NCI-H69 (cell line): Measurements from ENCODE around the gene PLSCR3.

ENCODE experiments used
- DNase-seq: peaks from one replicate; lab custom pipeline; 2025; lab: John Stamatoyannopoulos, UW

Gene PLSCR3

DNA sequence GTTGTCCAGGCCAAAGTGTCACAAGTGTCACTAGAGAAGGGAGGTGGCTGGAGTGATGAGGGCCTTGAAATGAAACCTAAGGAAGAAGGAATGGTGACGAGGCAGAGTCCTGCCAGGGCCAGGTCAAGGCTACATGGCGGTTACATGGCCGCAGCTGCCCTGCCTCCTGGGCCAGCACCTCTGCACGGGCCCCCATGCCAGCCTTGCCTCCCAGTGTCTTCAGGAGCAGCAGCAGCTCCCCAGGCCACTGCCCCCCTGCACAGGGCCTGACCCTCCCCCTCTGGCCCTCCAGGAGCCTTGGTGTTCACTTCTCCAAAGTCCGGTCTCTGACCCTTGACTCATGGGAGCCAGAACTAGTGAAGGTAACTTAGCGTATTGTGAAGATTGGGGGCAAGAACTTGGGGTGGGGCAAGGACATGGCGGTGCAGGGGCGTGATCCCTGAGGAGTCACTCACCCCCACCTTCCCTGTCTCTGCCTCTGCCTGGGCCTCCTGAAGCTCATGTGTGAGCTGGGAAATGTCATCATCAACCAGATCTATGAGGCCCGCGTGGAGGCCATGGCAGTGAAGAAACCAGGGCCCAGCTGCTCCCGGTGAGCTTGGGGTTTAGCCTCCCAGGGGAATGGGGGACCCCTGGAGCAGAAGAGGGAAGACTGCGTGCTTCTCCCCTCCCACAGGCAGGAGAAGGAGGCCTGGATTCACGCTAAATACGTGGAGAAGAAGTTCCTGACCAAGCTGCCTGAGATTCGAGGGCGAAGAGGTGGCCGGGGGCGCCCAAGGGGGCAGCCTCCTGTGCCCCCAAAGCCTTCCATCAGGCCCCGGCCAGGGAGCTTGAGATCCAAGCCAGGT is 46.5 kb downstream of the PLSCR3 start:
- DNase-seq: no peak

DNA sequence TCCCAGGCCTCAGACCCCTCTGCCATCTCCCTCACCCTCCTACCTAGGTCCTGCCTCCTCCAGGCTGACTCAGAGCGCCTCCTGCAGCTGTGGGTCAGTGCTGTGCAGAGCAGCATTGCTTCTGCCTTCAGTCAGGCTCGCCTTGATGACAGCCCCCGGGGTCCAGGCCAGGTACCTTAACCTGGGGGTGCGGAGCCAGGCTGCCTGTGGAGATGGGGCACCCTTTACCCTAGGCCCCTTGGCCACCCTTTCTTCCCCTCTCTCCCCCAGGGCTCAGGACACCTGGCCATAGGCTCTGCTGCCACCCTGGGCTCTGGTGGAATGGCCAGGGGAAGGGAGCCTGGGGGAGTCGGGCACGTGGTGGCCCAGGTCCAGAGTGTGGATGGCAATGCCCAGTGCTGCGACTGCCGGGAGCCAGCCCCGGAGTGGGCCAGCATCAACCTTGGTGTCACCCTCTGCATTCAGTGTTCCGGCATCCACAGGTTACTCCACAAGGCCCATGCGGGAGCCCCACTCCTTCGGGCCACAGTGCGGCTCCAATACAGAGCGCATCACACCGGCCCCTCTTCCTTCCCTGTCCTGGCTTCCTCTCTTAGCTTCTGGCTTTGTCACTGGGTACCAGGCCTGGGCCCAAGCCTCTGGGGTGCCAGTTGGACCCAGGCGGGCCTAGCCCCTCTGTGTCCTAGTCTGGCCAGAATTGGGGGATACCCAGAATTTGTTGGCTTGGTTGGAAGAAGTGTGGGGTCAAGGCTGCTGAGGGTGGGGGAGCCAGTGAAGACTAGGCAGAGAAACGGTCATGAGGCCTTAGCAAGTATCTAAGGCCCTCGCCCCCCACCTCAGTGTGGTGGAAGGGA is 47.3 kb downstream of the PLSCR3 start:
- no peak for DNase-seq

DNA sequence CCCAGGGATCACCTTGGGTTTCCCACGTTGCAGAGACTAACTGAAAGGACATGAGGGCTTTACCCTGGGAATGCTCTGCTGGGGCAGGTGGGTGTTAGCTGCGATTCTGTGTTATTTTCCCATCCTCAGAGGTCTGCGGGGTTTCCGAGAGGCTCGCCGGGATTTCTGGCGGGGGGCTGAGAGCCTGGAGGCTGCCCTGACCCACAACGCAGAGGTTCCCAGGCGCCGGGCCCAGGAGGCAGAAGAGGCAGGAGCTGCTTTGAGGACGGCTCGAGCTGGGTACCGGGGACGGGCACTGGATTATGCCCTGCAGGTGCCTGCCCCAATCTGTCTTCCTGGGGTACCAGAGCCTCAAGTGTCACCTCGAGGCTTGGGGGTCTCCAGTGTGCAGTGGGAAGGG is 51.1 kb downstream of the PLSCR3 start:
- no peak for DNase-seq

DNA sequence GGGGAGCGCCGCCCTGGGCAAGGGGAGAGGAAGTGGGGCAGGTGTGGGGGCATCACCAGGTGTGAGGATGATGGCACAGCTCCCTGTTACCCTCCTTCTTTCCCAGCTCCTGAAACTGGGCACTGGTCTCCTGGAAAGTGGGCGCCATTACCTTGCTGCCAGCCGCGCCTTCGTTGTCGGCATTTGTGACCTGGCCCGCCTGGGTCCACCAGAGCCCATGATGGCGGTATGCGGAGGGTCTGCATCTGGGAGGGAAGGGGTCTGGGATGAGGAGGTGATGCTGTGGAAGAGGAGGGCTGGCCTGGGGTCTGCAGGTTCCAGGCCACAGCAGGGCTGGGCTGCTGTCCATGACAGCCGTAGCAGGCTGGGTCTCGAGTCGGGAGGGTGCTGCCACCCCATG is 52.5 kb downstream of the PLSCR3 start:
- no peak for DNase-seq

DNA sequence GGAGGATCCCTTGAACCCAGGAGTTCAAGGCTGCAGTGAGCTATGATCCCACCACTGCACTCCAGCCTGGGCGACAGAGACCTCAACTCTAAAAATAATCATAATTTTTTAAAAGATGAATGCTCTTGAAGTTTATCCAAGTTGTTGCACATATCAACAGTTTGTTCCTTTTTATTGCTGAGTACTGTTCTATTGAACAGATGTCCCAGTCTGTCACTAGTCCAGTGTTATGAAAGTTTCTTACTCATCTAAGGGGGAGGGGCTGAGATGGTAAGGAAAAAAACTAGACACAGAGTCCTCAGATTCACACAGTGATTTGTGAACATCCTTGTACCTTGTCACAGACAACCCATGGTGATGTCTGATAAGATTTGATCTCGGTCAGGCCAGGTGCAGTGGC is 54.1 kb downstream of the PLSCR3 start:
- no peak for DNase-seq
